Memory B cell (primary cell): ENCODE measurements around the gene TRIM71.
"Not testable (repeated sequence)": the region's sequence is repeated elsewhere in the genome, so short reads cannot be mapped to it uniquely, and the experiment has no call there.

Experiments
- ATAC-seq: fragments of 150-1000 bp; cut with Tn5 transposase; 2 replicates; pipeline ENCODE4 v1.10.0; 2021; ENCODE audit warnings: low read depth, mild to moderate bottlenecking, moderate library complexity
- DNase-seq, 2 donors: peaks; one replicate each; pipeline ENCODE4 v3.0.0; 2022; ENCODE audit warnings: low spot score in 2 of 2
- H3K27ac Mint-ChIP-seq: one replicate; pipeline ENCODE4 v1.8.0; 2022; ENCODE audit warnings: mild to moderate bottlenecking, moderate library complexity, mixed read lengths
- H3K27me3 Mint-ChIP-seq: one replicate; pipeline ENCODE4 v1.8.0; 2022; ENCODE audit warnings: mixed read lengths
- H3K36me3 Mint-ChIP-seq: one replicate; pipeline ENCODE4 v1.8.0; 2022; ENCODE audit warnings: mild to moderate bottlenecking, mixed read lengths
- H3K4me1 Mint-ChIP-seq: one replicate; pipeline ENCODE4 v1.8.0; 2022; ENCODE audit warnings: mixed read lengths
- H3K4me3 Mint-ChIP-seq: one replicate; pipeline ENCODE4 v1.8.0; 2022; ENCODE audit warnings: mild to moderate bottlenecking, moderate library complexity, mixed read lengths
- H3K9me3 Mint-ChIP-seq: one replicate; pipeline ENCODE4 v1.8.0; 2022; ENCODE audit warnings: mixed read lengths

Gene TRIM71

DNA sequence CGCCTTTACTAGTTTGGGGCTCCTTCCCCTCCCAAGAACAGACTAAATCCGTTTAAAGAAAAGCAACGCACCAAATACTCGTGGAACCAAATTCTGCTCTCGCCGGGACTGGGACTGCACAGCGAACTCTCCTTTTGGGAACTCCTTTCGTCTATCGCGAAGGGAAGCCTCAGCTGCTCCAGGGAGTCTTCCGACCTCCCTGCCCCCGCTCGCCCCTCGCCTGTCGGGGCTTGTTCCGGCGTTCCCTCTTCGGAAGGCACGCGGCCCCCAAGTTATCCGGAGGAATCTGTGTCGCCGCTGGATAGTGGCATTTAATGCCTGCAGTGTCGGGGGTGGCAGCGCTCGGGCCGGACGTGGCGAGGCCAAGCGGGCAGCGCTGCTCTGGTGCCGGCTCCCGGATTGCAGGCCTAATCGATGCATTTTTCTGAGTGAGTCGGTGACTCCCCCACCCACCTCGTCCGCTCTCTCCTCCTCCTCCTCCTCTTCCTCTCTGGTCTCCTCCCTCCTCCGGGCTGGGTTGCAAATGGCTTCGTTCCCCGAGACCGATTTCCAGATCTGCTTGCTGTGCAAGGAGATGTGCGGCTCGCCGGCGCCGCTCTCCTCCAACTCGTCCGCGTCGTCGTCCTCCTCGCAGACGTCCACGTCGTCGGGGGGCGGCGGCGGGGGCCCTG lies at the start of gene TRIM71:
Gene TRIM71 (plus strand): TSS at position 440 of the 671 bp plus-strand sequence. CDS start 84 bp downstream, at position 524.
- H3K36me3 Mint-ChIP-seq: no peaks in the 10 kb centered on the region
- DNase-seq: peak in 1 of 2 donors; percentile 12
- H3K4me1 Mint-ChIP-seq: peaks cover 10% of the 10 kb centered on the region
- H3K27ac Mint-ChIP-seq: no peak within 1 kb of the TSS
- peak within 1 kb of the TSS; percentile 73 for H3K4me3 Mint-ChIP-seq
- ATAC-seq: no peak
- H3K27me3 Mint-ChIP-seq: peaks cover 16% of the 10 kb centered on the region
- no peaks in the 10 kb centered on the region for H3K9me3 Mint-ChIP-seq

DNA sequence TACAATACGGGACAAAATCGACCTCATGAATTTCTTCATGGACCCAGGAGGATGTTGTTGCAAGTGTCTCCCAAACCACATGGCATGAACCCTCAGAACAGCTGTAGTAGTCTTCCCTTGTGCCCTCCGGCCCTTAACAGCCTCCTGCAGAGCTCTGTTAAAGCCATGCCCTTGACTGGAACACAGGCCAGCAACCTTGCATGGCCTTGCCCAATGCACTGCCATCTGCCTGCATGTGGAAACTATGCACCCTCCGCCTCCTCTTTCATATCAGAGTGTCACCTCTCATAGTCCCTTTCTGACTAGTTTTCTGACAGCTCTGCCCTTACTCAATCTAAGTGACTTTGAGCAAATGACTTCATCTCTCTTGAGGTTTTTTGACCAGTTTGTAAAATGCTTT lies 39.4 kb upstream of the TRIM71 start:
- Mint-ChIP-seq H3K4me1 (peaks cover 3% of the 10 kb centered on the region), H3K9me3 (no peaks in the 10 kb centered on the region), H3K4me3 (no peak overlapping the region), H3K27ac (no peak overlapping the region), H3K27me3 (no peaks in the 10 kb centered on the region), H3K36me3 (peaks cover 14% of the 10 kb centered on the region)
- DNase-seq (no peak), ATAC-seq (no peak)

DNA sequence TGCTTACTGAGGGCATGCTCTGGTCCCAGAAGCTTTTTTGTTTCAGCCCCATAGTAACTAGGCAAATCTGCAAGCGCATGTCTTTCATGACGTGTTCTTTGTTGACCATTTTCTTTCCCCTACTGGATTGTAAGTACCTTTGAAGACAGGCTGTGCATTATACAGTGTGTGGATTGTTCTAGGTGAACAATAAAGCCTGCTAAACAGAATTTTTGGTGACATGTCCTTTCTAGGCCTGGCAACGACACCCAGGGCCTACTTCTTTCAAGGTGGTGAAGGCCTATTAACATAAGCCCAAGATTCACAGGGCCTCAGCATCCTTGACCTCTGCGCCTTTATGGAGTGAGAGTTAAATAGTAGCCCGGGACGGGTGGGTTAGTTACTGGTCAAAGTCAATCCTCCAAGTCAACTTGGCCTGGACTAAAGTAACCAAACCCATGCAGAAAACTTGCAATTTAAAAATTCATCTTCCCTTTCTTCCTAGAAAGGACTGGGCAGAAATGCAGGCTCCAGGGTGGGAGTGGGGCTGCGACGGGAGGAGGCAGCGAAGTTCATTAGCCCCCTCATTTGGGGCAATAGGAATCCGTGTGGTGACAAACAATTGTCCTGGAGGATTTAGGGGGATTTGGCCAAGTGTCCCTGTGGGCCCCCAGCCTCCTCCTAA lies 37.6 kb upstream of the TRIM71 start:
- H3K9me3 Mint-ChIP-seq: no peaks in the 10 kb centered on the region
- ATAC-seq (no peak), DNase-seq (no peak)
- H3K4me3 Mint-ChIP-seq: peak overlapping the region; percentile 96
- peaks cover 4% of the 10 kb centered on the region for H3K36me3 Mint-ChIP-seq
- H3K27ac Mint-ChIP-seq: no peak overlapping the region
- H3K27me3 Mint-ChIP-seq: no peaks in the 10 kb centered on the region
- H3K4me1 Mint-ChIP-seq: peaks cover 3% of the 10 kb centered on the region

DNA sequence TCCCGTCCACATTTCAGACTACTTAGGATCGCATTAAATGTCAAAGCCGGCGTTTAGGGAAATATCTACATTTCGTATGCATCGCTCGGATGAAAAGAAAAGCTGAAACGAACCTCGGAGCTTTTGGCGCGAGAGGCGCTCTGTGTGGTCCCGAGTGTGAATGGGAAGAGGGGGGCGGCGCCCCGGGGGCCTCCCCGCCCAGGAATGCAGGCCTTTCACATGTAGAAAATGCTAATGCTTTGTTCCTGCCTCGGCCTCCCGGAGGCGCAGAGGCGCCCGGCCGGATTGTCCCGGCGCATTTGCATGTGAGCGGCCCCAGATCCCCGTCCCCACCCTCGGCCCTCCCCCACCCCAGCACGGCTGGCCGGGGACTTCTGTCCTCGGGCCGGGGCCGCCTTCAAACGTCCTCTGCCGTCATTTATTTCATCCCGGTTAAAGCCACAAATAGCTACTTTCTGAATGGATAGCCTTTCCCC lies 37.0 kb upstream of the TRIM71 start:
- Mint-ChIP-seq H3K36me3 (peaks cover 2% of the 10 kb centered on the region), H3K4me3 (peak overlapping the region; percentile 96), H3K27me3 (no peaks in the 10 kb centered on the region), H3K9me3 (no peaks in the 10 kb centered on the region), H3K4me1 (peaks cover 3% of the 10 kb centered on the region), H3K27ac (peak overlapping the region; percentile 72)
- ATAC-seq (peak; percentile 10), DNase-seq (peak in 1 of 2 donors; percentile 19)

DNA sequence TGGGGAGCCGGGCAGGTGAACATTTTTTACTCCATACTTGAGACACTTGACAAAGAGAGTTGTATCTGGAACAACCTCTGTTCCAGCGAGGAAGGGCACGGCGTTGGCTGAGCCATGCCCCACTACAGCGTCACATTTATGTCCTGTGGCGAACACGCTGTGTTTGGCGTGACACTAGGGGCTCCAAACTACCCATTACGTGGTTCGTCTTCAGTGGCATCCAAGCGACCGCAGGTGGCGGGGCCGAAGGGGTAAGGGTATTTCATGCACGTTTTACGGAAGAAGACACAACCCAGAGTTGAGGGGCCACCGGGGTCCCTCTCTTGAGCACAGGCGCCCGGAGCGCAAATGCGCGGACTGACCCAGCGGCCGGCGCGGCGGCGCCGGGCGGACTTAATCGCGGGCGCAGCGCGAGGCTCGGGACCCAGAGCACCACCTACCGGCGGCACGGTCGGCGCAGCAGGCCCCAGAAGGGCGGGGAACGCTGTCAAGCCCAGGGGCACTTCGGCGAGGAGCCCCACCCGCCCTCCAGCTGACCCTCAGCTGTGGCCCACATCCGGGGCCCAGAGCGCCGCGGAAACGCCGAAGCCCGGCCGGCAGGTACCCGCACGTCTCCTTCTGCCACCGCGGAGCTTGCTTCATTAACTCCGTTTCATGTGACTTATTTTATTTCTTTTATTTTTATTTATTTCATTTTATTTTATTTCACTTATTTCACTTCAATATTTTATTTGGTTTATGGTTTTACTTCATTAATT lies 36.4 kb upstream of the TRIM71 start:
- Mint-ChIP-seq H3K27ac (peak overlapping the region; percentile 72), H3K27me3 (no peaks in the 10 kb centered on the region), H3K4me3 (peak overlapping the region; percentile 96), H3K36me3 (no peaks in the 10 kb centered on the region), H3K4me1 (peaks cover 3% of the 10 kb centered on the region), H3K9me3 (no peaks in the 10 kb centered on the region)
- ATAC-seq (peak; percentile 86), DNase-seq (peak; percentile 59 to 74)

DNA sequence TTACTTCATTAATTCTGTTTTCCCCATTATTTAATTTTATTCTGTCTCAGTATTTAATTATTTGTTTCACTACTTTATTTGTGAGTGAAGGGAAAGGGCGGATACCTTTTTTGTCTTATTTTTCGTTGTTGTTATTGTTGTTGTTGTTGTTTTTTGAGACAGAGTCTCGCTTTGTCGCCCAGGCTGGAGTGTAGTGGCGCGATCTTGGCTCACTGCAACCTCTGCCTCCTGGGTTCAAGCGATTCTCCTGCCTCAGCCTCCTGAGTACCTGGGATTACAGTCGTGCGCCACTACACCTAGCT lies 35.9 kb upstream of the TRIM71 start:
- ATAC-seq, DNase-seq, H3K36me3 Mint-ChIP-seq, H3K27me3 Mint-ChIP-seq, H3K4me1 Mint-ChIP-seq, H3K27ac Mint-ChIP-seq, H3K9me3 Mint-ChIP-seq: not testable (repeated sequence)
- H3K4me3 Mint-ChIP-seq: peak overlapping the region; percentile 71

DNA sequence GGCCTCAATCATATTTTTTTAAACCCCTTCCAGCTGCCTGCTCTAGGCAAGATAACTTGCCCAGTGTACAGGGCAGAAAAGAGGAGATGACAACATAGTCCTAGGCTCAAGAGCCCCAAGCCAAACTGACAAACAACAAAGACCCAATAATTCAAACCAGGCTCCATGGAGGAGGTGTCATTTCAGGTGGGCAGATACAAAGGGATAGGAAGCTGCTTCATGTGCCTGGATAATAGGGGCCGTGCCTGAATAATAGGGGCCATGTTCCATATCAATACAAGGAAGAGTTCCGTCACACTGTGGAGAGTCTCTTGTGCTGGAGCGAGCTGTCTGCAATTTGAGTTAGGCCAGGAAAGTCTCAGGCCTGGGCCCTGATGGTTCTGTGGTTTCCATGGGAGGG lies 35.4 kb upstream of the TRIM71 start:
- H3K27me3 Mint-ChIP-seq: peaks cover 2% of the 10 kb centered on the region
- H3K4me1 Mint-ChIP-seq: peaks cover 3% of the 10 kb centered on the region
- H3K27ac Mint-ChIP-seq: no peak overlapping the region
- ATAC-seq (no peak), DNase-seq (no peak)
- no peaks in the 10 kb centered on the region for H3K36me3 Mint-ChIP-seq
- peak overlapping the region; percentile 71 for H3K4me3 Mint-ChIP-seq
- no peaks in the 10 kb centered on the region for H3K9me3 Mint-ChIP-seq

DNA sequence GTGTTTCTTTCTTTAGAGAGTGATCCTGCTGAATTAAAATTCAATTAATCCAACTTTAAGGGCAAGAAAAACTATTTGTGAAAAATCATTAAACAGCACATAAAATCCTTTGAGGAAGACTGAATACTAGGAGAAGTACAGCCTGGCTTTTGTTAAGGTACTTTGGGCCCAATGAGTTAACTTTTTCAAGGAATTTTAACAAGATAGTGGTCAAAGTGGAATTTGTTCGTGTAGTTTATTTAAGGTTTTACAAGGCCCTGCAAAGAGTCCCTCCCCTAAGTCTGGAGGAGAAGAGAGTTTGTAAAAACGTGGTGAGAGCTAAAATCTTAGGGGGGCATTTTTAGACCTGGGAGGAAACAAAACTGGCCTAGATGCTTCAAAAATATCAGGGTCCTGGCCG lies 26.0 kb upstream of the TRIM71 start:
- H3K9me3 Mint-ChIP-seq: no peaks in the 10 kb centered on the region
- H3K4me1 Mint-ChIP-seq: no peaks in the 10 kb centered on the region
- DNase-seq (no peak), ATAC-seq (no peak)
- H3K27me3 Mint-ChIP-seq: peaks cover 6% of the 10 kb centered on the region
- no peaks in the 10 kb centered on the region for H3K36me3 Mint-ChIP-seq
- no peak overlapping the region for H3K4me3 Mint-ChIP-seq
- H3K27ac Mint-ChIP-seq: no peak overlapping the region

DNA sequence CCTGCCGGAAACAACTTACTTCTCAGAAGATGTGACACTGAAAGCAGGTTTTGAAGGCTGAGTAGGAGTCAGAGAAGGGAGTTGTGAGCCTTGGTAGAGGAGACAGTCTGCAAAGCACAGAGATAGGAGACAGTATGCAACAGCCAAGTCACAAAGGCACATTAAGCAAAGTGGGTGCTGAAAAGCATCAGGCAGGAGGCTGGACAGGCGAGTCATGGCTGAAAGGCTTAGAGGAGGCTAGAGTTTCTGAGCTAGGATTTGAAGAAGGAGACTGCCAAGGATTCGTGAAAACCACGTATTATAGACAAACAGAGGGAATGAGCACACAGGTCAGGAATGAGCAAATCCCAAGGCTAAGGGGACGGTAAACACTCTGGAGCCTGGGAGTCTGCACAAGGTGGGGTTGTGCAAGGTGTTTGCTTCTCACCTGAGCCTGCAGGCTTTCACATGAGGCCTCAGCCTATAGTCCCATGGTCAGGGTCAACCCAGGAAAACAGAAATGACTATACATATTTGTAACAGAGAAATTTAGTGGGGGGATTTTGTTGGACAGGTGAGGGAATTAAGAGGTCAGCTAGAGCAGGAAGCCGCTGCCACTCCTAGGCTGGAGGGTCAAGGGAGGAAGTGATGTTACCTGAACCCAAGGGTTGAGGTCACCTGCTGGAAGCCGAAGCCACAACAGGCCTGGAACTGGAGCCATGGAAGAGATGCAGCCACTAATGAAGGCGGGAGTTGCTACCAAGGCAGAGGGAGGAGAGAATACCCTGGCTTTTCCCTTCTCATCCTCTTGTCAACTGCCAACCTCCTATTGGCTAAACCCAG lies 23.1 kb upstream of the TRIM71 start:
- Mint-ChIP-seq H3K4me3 (no peak overlapping the region), H3K4me1 (no peaks in the 10 kb centered on the region), H3K9me3 (no peaks in the 10 kb centered on the region), H3K27me3 (peaks cover 2% of the 10 kb centered on the region), H3K36me3 (no peaks in the 10 kb centered on the region), H3K27ac (no peak overlapping the region)
- DNase-seq (no peak), ATAC-seq (no peak)

DNA sequence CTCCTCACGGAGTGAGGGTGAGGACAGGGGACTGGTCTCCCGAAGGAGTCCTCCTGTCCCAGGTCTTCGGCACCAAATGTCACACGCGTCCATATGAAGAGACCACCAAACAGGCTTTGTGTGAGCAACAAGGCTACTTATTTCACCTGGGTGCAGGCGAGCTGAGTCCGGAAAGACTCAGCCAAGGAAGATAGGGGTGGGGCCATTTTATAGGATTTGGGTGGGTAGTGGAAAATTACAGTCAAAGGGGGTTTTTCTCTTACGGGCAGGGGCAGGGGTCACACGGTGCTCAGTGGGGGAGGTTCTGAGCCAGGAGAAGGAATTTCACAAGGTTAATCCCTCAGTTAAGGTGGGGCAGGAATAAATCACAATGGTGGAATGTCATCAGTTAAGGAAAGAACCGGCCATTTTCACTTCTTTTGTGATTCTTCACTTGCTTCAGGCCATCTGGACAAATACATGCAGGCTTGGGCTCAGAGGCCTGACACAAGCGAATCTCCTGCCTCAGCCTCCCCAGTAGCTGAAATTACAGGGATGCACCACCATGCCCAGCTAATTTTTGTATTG lies 21.3 kb upstream of the TRIM71 start:
- not testable (repeated sequence) for H3K9me3 Mint-ChIP-seq, H3K27me3 Mint-ChIP-seq, H3K27ac Mint-ChIP-seq, ATAC-seq, H3K36me3 Mint-ChIP-seq, DNase-seq, H3K4me3 Mint-ChIP-seq, H3K4me1 Mint-ChIP-seq

DNA sequence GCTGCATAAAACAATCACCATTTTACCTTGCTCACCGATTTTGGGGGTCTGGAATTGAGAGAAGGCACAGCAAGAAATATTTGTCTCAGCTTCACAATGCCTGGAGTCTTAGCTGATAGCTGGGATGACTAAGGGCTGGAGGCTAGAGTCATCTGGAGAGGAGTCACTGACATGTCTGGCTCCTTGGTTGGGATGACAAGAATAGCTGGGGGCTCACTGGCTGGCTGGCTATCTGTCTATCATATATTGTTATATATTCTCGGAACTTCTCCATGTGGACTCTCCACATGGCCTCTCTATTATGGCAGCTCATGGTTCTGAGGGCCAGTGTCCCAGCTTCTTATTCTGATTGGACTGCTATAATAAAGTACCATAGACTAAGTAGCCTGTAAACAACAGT lies 20.0 kb upstream of the TRIM71 start:
- Mint-ChIP-seq H3K4me1 (peaks cover 2% of the 10 kb centered on the region), H3K36me3 (no peaks in the 10 kb centered on the region), H3K27me3 (peaks cover 3% of the 10 kb centered on the region), H3K9me3 (no peaks in the 10 kb centered on the region), H3K4me3 (no peak overlapping the region), H3K27ac (no peak overlapping the region)
- DNase-seq (no peak), ATAC-seq (no peak)

DNA sequence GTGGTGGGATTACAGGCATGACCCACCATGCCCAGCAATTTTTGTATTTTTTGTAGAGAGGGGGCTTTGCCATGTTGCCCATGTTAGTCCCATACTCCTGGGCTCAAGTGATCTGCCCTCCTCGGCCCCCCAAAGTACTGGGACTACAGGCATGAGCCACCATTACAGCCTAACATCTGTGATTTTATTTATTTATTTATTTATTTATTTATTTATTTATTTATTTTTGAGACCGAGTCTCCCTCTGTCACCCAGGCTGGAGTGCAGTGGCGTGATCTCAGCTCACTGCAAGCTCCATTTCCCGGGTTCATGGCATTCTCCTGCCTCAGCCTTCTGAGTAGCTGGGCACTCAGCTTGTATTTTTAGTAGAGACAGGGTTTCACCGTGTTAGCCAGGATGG lies 16.4 kb upstream of the TRIM71 start:
- not testable (repeated sequence) for H3K36me3 Mint-ChIP-seq, H3K27me3 Mint-ChIP-seq, H3K9me3 Mint-ChIP-seq, DNase-seq, H3K27ac Mint-ChIP-seq, ATAC-seq, H3K4me3 Mint-ChIP-seq, H3K4me1 Mint-ChIP-seq

DNA sequence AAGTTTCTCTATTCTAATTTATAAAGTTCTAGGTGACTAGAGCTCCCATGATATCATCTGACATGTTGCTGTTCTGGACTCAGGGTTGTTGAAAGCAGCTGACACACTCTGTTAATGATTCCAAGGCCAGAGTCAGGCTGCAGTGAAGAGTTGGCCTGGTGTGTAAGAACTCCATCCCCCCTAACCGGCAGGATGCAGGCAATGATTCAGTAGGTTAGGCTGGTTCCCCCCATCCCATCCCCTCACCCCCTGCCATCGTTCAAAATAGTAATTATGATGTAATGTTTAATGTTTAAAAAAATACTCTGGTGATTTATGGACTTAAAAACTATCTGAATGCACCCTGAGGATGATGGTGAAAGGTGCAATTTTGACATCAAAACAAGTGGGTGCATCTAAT lies 4.6 kb upstream of the TRIM71 start:
- Mint-ChIP-seq H3K4me3 (no peak overlapping the region), H3K9me3 (no peaks in the 10 kb centered on the region), H3K27ac (no peak overlapping the region), H3K4me1 (peaks cover 10% of the 10 kb centered on the region), H3K27me3 (peaks cover 11% of the 10 kb centered on the region), H3K36me3 (peaks cover 1% of the 10 kb centered on the region)
- no peak for DNase-seq
- no peak for ATAC-seq
